GM12891 (cell line): ENCODE measurements around the gene ZNF569.

Experiments used
- POLR2A ChIP-seq: IDR thresholded peaks from 2 replicates; pipeline ENCODE4 v1.6.1; 2011; ENCODE audit warnings: low read depth, low read length, control low read depth
- POLR2AphosphoS5 ChIP-seq: IDR thresholded peaks from 2 replicates; pipeline ENCODE4 v1.6.1; 2011; ENCODE audit warnings: low read depth, low read length, control low read depth
- SPI1 ChIP-seq: IDR thresholded peaks from 2 replicates; pipeline ENCODE4 v1.6.1; 2011; ENCODE audit warnings: low read depth, low read length, control low read depth

- TF ChIP-seq POLR2A (no peak), SPI1 (no peak), POLR2AphosphoS5 (no peak)
Measured at GRCh38 chr19:37389234-37389633, 78.0 kb downstream of the ZNF569 start.
